ENCODE measurements around the gene COL11A1.

Gene COL11A1

GRCh38 chr1:102896771-102897170 lies 211.6 kb downstream of the COL11A1 start:
- DNase-seq, result no peak

GRCh38 chr1:102896286-102896685 lies 212.0 kb downstream of the COL11A1 start:
- DNase-seq, result no peak

- no peak for DNase-seq
Observed at GRCh38 chr1:102891868-102892625, 216.3 kb downstream of the COL11A1 start.

- DNase-seq, result no peak
Observed at GRCh38 chr1:102886638-102887037, 221.7 kb downstream of the COL11A1 start.

- no peak for DNase-seq
Observed at GRCh38 chr1:102884238-102884637, 224.1 kb downstream of the COL11A1 start.

GRCh38 chr1:102879439-102879993 lies 228.8 kb downstream of the COL11A1 start:
- no peak for DNase-seq

GRCh38 chr1:102875756-102876155 lies 232.6 kb downstream of the COL11A1 start:
- no peak for DNase-seq

- DNase-seq, result no peak
Observed at GRCh38 chr1:102872526-102872925, 235.8 kb downstream of the COL11A1 start.

- no peak for DNase-seq
Observed at GRCh38 chr1:102872097-102872496, 236.2 kb downstream of the COL11A1 start.

- DNase-seq, result no peak
Observed at GRCh38 chr1:102863704-102864103, 244.6 kb downstream of the COL11A1 start.

- DNase-seq, result no peak
Observed at GRCh38 chr1:102861247-102861646, 247.1 kb downstream of the COL11A1 start.

GRCh38 chr1:102858695-102859094 lies 249.6 kb downstream of the COL11A1 start:
- DNase-seq, result no peak

GRCh38 chr1:102857251-102857650 lies 251.1 kb downstream of the COL11A1 start:
- no peak for DNase-seq

GRCh38 chr1:102853701-102854187 lies 254.6 kb downstream of the COL11A1 start:
- no peak for DNase-seq

- DNase-seq, result no peak
Observed at GRCh38 chr1:102853136-102853535, 255.2 kb downstream of the COL11A1 start.

- no peak for DNase-seq
Observed at GRCh38 chr1:102852613-102853012, 255.7 kb downstream of the COL11A1 start.

- DNase-seq, result no peak
Observed at GRCh38 chr1:102851616-102852015, 256.7 kb downstream of the COL11A1 start.

- DNase-seq, result no peak
Observed at GRCh38 chr1:102842606-102843005, 265.7 kb downstream of the COL11A1 start.

GRCh38 chr1:102840741-102841140 lies 267.6 kb downstream of the COL11A1 start:
- no peak for DNase-seq

- no peak for DNase-seq
Observed at GRCh38 chr1:102838016-102838415, 270.3 kb downstream of the COL11A1 start.

- no peak for DNase-seq
Observed at GRCh38 chr1:102837551-102837950, 270.8 kb downstream of the COL11A1 start.

- DNase-seq, result no peak
Observed at GRCh38 chr1:102836991-102837390, 271.3 kb downstream of the COL11A1 start.

GRCh38 chr1:102834688-102835320 lies 273.5 kb downstream of the COL11A1 start:
- DNase-seq, result no peak

- no peak for DNase-seq
Observed at GRCh38 chr1:102833151-102833550, 275.2 kb downstream of the COL11A1 start.

Data from NCI-H2107 (cell line).